ENCODE data around the gene ANAPC4. TPM values are rescaled to one million over a fixed set of nuclear protein-coding genes. Genes with fewer than 3 reads are reported as not detected.

ANAPC4 gene
- total and polyA plus RNA-seq, 2 of the 8 experiments (the other 6 are each of a cell fraction or from before 2014, with no cell fraction given), result 8.7 to 31.6 TPM

- Histone ChIP-seq H3K27ac (ENCODE audit: low read depth, low read length) (no peak overlapping the region), H3K4me2 (ENCODE audit: insufficient read depth in 1 of 2, low read depth in 2 of 2, low read length in 2 of 2) (no peak overlapping the region), H2BK12ac (ENCODE audit: low read depth, low read length) (no peak overlapping the region), H3K9me3 (ENCODE audit: insufficient read depth in 2 of 2, low read depth in 1 of 2, low read length in 1 of 2) (no peaks in the 10 kb centered on the region), H3K4me1 (replicated peaks in 1 of 4; ENCODE audit: control insufficient read depth in 3 of 4, insufficient read depth in 4 of 4, low read length in 3 of 4) (no peaks in the 10 kb centered on the region), H2BK5ac (ENCODE audit: low read depth, low read length) (no peak overlapping the region), H2BK20ac (ENCODE audit: low read length) (no peak overlapping the region), H2BK120ac (replicated peaks; ENCODE audit: low read depth, low read length) (no peak overlapping the region), H4K91ac (replicated peaks; ENCODE audit: insufficient read length, low read length) (no peak overlapping the region), H3K4me3 (ENCODE audit: extremely low read depth in 1 of 4, insufficient read depth in 2 of 4, low read depth in 3 of 4, low read length in 4 of 4) (no peak overlapping the region), H3K4ac (replicated peaks; ENCODE audit: insufficient read length, low read depth, low read length) (no peak overlapping the region), H4K20me1 (replicated peaks in 1 of 2; ENCODE audit: control insufficient read depth in 1 of 2, insufficient read depth in 2 of 2, low read length in 2 of 2) (peaks cover 0 to 3% of the 10 kb centered on the region in 2 experiments), H2BK15ac (ENCODE audit: low read length) (no peak overlapping the region), H3K56ac (replicated peaks; ENCODE audit: insufficient read length, low read depth, low read length) (no peak overlapping the region), H2AK5ac (ENCODE audit: low read depth, low read length) (no peak overlapping the region), H3K23ac (ENCODE audit: insufficient read length) (no peak overlapping the region), H2AFZ (ENCODE audit: low read length) (no peak overlapping the region), H3K79me2 (ENCODE audit: control insufficient read depth in 1 of 2, insufficient read depth in 2 of 2, low read length in 2 of 2) (no peaks in the 10 kb centered on the region), H3K79me1 (ENCODE audit: low read depth, low read length) (no peaks in the 10 kb centered on the region), H3K18ac (ENCODE audit: extremely low read depth, low read length) (no peak overlapping the region), H3K14ac (ENCODE audit: insufficient read length) (no peak overlapping the region), H3K36me3 (ENCODE audit: control insufficient read depth in 2 of 4, insufficient read depth in 4 of 4, low read length in 3 of 4) (peaks cover 2 to 75% (median 32%) of the 10 kb centered on the region in 4 experiments; a peak in 7 of 8 replicates), H4K5ac (ENCODE audit: insufficient read length, low read depth, low read length) (no peak overlapping the region), H3K23me2 (ENCODE audit: low read depth, low read length) (no peaks in the 10 kb centered on the region), H4K8ac (ENCODE audit: extremely low read depth, insufficient read depth, low read length) (no peak overlapping the region), H3K27me3 (replicated peaks in 1 of 4; ENCODE audit: control insufficient read depth in 3 of 4, extremely low read depth in 1 of 4, insufficient read depth in 3 of 4, low read length in 3 of 4) (no peaks in the 10 kb centered on the region), H3K9ac (replicated peaks in 1 of 4; ENCODE audit: extremely low read depth in 1 of 4, low read depth in 3 of 4, low read length in 3 of 4) (no peak overlapping the region)
- WGBS, 2 experiments (ENCODE audit: extremely low coverage in 1 of 2, insufficient coverage in 1 of 2, insufficient read length in 1 of 2, insufficient replicate concordance in 2 of 2, low coverage in 1 of 2, low lambda C conversion rate in 2 of 2, missing lambda C conversion rate in 1 of 2), result 96% methylated on average over 5 of the region's 5 CpGs; no CpG with 5 or more reads in 1 of the 2 experiments
- DNase-seq (ENCODE audit: low read depth in 1 of 2, low spot score in 2 of 2) (no peak), FAIRE-seq (no peak)
- no peak for TF ChIP-seq YY1 (IDR thresholded peaks at IDR 0.05; ENCODE audit: low read depth, low read length)
- no peak for TF ChIP-seq ATF2 (IDR thresholded peaks at IDR 0.05; ENCODE audit: low read length)
- TF ChIP-seq TCF12 (IDR thresholded peaks at IDR 0.05; ENCODE audit: low read depth, low read length), result no peak
- TF ChIP-seq TAF7 (optimal IDR thresholded peaks at IDR 0.05; ENCODE audit: borderline replicate concordance, low read depth, low read length), result no peak
- TF ChIP-seq KDM5A (IDR thresholded peaks at IDR 0.05; ENCODE audit: low read length), result no peak
- no peak for TF ChIP-seq SUZ12 (IDR thresholded peaks at IDR 0.05; ENCODE audit: low read length)
- POLR2A ChIA-PET (ENCODE audit: partially characterized antibody), result no interaction called here
- CTCF ChIA-PET (ENCODE audit: partially characterized antibody), result interaction anchor here (1.9 kb wide), 1 partner anchor 12 kb away, joined by 4 read pairs; no protein-coding TSS in a partner anchor
These were observed 29.1 kb downstream of the ANAPC4 start for GRCh38 chr4:25406081-25406692.

Data from H1 (cell line).